SU-DHL-6 (cell line): ENCODE data around the gene NPC1.

ENCODE experiments used
- EZH2phosphoT487 ChIP-seq: fragments of 200-600 bp; sonication (generic), shearing (Covaris generic); conservative IDR thresholded peaks from 2 replicates; pipeline ENCODE4 v1.6.1; 2018; ENCODE audit warnings: mild to moderate bottlenecking, antibody characterized with exemption, low read length, moderate library complexity, mixed read lengths
- TF ChIP-seq, protein P1 (sequence below): fragments of 200-600 bp; sonication (generic); IDR thresholded peaks from one replicate; pipeline ENCODE4 v1.5.1; 2017; ENCODE audit warnings: antibody characterized with exemption, mild to moderate bottlenecking, low read length, moderate library complexity; ENCODE audit not compliant: insufficient read depth, poor library complexity, severe bottlenecking

DNA sequence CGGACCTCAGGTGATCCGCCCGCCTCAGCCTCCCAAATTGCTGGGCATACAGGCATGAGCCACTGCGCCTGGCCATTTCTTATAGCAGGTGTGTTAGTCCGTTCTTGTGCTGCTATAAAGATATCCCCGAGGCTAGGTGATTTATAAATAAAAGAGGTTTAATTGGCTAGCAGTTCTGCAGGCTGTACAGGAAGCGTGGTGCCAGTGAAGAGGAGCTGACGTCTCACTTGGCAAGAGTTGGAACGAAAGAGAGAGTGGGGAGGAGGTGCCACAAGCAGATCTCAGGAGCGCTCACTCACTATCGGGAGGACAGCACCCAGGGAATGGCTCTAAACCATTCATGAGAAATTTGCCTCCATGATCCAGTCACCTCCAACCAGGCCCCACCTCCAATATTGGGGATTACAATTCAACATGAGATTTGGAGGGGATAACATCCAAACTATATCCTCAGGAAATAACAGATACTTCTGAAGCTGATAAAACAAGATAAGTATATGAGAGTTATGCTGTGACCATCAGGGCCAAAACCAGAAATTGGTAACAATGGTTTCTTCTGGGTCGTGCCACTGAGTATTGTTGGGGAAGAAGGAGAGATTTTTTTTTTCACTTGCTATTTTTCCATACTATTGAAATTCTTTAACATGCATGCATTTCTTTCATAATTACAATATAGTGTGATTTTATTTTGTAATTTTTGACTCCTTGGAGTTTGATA lies 90.4 kb downstream of the NPC1 start:
- TF ChIP-seq, protein P1, sequence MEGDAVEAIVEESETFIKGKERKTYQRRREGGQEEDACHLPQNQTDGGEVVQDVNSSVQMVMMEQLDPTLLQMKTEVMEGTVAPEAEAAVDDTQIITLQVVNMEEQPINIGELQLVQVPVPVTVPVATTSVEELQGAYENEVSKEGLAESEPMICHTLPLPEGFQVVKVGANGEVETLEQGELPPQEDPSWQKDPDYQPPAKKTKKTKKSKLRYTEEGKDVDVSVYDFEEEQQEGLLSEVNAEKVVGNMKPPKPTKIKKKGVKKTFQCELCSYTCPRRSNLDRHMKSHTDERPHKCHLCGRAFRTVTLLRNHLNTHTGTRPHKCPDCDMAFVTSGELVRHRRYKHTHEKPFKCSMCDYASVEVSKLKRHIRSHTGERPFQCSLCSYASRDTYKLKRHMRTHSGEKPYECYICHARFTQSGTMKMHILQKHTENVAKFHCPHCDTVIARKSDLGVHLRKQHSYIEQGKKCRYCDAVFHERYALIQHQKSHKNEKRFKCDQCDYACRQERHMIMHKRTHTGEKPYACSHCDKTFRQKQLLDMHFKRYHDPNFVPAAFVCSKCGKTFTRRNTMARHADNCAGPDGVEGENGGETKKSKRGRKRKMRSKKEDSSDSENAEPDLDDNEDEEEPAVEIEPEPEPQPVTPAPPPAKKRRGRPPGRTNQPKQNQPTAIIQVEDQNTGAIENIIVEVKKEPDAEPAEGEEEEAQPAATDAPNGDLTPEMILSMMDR: no peak
- no peak for TF ChIP-seq EZH2phosphoT487
